GM12872 (cell line): Measurements from ENCODE around the gene BMPR1A.

Experiments used
- CTCF ChIP-seq: IDR thresholded peaks from 3 replicates; pipeline ENCODE4 v1.5.1; 2011; ENCODE audit warnings: low read depth, mild to moderate bottlenecking, low read length, moderate library complexity; ENCODE audit not compliant: insufficient read depth

BMPR1A gene

GRCh38 chr10:86813982-86814381 lies 57.6 kb downstream of the BMPR1A start:
- no peak for TF ChIP-seq CTCF

DNA sequence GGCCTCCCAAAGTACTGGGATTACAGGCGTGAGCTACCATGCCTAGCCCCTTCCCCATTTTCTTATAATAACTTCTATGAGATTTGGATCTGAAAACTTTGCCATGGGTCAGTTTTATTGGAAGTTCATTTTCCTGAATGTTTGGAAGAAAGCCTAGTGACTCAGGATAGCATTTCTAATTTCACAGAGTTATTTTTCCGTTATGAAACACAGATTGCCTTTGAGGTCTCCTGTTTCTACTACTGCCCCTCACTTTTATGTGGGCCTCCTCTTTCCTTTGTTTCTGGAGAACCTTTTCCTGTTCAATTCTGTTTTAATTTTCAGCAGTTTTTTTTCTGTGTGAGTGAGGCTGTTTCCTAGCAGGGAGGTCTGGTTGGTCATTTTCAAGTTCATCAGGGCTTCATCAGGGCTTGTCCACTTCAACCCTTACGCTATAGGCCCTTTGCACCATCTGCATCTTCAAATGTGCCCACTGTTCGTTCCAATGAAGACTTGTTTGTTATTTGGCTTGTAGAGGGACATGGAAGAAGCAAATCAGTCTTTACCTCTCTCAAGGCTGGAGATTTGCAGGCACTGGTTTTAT lies 58.7 kb downstream of the BMPR1A start:
- no peak for TF ChIP-seq CTCF

DNA sequence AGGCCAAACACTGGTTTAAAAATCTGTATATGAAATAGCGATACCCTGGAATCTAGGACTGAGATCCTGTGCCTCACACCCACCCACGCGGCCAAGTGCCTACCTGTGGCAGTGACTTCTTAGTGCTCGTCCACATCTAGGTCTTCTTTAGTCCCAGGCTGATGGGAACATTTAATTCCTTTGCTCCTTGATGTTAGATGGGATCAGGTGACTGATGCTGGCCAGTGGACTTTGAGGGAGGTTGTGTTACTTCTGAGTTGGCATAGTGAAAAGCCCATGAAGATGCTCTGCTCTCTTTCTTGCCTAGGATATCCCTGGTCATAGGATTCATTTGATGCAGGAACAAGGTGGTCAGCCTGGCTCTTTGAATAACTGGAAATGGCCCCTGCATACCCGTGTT lies 59.2 kb downstream of the BMPR1A start:
- TF ChIP-seq CTCF = no peak

GRCh38 chr10:86817246-86817645 lies 60.8 kb downstream of the BMPR1A start:
- TF ChIP-seq CTCF = no peak

- TF ChIP-seq CTCF = no peak
Observed at GRCh38 chr10:86819567-86819966, 63.1 kb downstream of the BMPR1A start.

DNA sequence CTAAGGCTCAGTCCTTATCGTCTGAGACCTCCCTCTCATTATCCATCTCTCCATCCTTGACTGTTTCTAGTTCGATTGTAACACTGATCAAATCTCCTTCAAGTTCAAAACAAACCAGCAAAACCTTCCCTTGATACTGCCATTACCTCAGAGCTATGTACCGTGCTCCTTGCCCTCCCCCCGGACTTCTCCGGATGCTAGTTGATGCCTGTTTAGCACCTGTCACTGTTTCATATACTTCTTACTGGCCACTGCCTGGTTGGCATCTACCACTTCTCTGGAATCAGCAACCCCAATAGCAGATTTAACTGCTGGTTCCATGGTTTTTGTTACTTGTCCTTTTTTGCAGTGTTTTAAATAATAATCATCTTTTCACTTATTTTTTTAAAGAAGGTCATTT lies 64.1 kb downstream of the BMPR1A start:
- no peak for TF ChIP-seq CTCF

GRCh38 chr10:86821388-86821999 lies 65.1 kb downstream of the BMPR1A start:
- TF ChIP-seq CTCF = no peak
